ENCODE results near the gene UNC80.

UNC80 gene

DNA sequence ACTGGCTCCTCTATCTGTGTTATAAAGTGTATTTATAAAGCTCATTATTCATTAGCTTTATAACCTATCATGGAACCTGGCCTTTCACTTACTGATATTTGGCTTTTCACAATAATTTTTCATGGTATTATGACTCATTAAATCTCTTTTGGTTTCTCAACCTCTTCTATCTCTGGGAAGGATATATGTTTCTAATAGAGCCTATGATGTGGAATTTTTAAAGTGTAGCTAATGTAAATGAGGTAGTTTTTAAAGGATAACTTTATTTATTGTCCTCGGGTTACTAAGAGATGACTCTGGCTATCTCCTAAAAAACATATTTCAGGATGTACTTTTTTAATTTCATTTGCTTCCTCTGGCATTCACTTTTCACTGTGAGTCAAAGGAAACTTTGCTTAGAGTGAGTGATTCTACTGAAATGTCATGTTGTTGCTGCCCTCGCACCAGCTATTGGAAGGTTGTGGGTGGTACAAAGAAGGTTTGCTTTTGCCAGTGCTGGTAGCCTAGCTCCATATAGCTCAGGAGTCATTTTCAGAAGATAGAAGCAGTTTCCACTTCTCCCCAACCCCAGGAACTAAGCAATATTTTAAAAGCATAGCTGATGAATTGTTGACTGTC, 145.6 kb downstream of the UNC80 start:
- DNase-seq (ENCODE audit: low read depth) = no peak

- DNase-seq (ENCODE audit: low read depth) = no peak
Measured at GRCh38 chr2:209918251-209918650, 146.6 kb downstream of the UNC80 start.

DNA sequence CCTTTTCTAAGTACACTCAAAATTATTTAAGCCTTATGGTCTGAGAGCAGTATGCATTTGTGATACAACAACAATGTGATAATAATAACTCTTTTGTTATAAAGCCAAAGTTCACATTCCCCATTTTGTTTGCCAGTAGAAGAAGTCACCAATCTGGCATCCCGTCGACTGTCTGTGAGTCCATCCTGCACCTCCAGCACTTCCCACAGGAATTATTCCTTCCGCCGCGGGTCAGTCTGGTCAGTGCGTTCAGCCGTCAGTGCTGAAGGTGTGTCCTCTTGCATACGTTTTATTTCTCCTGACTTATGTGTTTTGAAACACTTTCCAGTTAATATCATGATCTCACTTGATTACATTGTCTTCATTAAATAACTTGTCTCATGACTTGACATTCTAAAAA, 150.5 kb downstream of the UNC80 start:
- DNase-seq (ENCODE audit: low read depth) = no peak

GRCh38 chr2:209929369-209929768, 157.7 kb downstream of the UNC80 start:
- DNase-seq (ENCODE audit: low read depth) = no peak

DNA sequence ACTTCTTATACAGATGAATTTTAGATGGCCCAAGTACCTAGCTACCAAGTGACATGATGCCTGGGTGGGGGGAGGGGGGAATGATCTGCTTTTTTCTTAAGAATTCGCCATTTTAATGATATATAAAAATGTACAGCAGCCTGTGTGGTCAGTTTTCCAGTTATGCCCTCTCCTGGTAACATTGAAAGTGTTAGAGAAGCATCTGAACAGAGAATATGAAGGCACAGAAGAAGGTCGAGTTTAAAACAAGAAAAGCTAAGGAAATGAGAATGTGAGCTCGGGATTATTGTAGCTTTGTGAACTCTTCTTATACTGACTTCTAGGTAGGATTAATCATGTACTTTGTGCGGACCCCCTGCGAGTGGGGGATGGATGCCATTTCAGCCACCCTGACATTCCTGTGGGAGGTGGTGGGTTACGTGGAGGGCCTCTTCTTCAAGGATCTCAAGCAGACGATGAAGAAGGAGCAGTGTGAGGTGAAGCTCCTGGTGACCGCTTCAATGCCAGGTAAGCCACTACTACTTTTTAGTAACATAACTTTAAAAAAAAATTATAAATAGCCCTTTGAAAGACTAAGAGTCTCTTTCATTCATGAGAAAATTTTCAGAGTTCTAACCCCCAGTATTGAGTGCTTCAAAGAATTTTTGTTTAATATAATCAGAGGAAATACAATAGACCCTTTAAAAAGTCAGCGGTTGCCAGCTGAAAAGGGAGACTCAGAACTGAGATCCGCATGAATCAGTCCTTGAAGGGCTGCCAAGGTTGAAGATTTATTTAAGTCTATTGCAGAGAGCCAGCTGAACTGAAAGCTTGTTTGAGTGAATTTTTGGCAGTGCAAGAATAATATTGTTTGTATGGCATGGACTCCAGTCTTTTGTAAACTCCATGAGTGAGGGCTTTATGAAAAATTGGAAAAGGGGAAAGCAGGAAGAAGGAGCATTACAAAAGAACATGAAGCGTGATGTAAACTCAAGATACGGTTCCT, 162.2 kb downstream of the UNC80 start:
- peak; percentile 82 for DNase-seq (ENCODE audit: low read depth)

DNA sequence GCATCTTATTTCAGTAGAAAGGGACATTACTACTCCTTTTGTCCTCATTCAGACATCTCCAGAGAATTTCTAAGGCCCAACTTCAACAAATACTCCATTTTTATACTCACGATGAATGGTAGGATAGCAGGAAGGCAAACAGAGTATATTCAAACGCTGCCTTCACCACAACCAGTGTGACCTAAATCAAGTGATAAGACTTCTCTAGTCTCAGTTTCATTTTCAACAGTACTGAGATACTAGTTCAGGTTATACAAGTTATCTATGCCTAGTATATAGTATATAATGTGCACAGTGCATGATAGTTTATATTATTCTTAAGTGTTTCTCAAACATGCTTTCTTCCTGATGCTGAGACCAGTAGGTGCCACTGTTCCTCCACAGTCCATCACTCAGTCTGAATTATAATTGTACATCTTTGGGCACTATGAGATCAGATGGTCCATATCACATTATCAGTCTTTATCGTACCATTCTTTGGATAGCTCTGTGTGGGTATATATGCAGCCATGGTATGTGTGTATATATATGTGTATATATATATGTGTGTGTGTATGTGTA, 164.6 kb downstream of the UNC80 start:
- no peak for DNase-seq (ENCODE audit: low read depth)

GRCh38 chr2:209937893-209938292, 166.3 kb downstream of the UNC80 start:
- no peak for DNase-seq (ENCODE audit: low read depth)

GRCh38 chr2:209938906-209939305, 167.3 kb downstream of the UNC80 start:
- DNase-seq (ENCODE audit: low read depth) = no peak

DNA sequence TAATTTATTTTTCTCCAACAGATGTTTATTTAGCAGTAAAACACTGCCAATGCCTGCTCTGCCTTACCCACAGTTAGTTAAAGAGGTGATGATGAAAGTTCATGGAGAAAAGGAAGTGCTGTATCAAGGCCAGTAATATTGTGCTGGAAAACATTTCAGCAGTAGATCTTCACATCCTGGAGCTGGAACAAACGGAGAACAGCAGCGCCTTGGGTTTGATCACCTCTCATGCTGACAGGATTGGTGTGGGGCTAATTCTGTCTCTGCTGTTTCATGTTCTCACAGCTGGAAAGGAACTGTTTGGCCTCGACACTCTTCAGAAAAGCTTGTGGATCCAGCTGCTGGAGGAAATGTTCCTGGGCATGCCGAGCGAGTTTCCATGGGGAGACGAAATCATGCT, 169.3 kb downstream of the UNC80 start:
- DNase-seq (ENCODE audit: low read depth) = no peak

DNA sequence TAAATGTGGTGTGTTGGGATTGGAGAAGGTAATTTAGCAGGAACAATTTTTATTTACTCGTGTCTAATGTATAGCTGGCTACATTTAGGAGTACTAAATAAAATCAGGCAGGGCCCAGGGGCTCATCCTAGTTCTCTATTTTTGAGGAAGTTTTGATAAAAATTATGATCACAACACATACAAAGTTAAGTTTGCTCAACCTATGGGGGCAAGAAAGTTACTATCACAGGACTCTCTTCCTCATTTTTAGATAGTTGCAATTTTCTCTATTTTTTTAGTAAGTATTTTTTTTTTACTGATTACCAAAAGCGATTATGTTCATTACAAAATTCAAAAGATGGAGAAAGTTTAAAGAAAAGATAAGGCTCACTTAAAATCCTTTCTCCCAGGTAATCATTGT, 170.8 kb downstream of the UNC80 start:
- no peak for DNase-seq (ENCODE audit: low read depth)

DNA sequence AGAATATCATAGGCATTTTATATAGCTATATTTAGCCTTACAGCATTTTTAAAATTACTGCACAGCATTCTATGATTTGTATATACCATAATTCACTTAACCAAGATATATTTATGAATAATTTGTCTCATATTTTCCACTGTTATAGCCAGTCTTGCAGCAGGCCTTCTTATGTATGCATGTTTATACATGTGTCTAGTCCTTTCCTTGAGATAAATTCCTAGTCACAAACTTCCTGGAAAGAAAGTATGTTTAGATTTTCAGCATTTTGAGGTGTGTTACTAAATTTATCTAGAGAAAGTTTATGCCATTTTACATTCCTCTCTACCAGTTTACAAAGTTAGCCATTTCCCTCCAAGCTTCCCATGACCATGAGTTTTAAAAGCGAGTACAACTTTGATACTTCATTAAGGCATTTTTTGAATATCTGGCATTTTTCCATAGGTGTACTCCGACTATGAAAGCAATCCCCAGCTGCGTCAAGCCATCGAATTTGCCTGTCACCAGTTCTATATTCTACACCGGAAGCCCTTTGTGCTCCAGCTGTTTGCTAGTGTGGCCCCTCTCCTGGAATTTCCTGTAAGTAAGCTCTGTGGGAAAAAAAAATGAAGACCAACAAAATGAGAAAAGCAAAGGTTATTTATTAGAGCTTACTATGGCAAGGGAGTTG, 171.4 kb downstream of the UNC80 start:
- DNase-seq (ENCODE audit: low read depth) = no peak

DNA sequence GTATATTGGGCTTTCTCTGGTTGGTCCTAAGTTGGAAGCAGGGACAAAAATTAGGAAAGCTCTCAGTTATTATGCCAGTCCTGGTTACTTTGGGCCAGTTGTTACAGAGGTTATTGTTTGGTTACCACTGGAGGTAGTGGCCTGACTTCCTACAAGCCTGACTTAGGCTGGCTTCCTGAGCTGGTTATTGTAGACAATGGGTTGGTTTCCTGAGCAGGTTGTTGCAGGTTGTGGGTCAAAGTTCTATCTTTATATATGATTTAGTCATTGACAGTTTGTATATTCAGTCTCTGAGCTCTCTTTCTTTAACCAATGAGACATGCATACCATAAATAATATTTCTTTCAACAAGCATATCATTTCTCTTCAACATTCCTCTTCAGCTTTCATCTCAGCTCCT, 172.1 kb downstream of the UNC80 start:
- no peak for DNase-seq (ENCODE audit: low read depth)

GRCh38 chr2:209946539-209946938, 174.9 kb downstream of the UNC80 start:
- no peak for DNase-seq (ENCODE audit: low read depth)

- DNase-seq (ENCODE audit: low read depth) = no peak
Measured at GRCh38 chr2:209956271-209956670, 184.6 kb downstream of the UNC80 start.

DNA sequence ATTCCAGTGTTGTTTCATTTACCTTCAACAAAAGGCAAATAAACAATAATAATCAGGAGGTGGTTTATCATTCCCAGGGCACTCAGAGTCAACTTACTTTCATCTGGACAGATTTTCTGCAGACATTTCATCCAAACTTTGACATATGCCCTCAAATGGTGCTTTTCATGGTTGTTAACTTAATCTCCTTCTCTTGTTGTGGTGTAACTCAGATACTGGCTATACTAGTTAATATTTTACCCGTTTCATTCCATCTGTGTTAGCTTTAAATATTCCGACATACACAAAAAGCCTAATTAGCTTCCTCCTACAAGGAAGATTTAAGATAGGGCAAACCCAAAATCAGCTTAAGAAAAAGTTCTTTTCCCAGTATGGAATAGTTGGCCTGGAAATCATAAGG, 186.4 kb downstream of the UNC80 start:
- no peak for DNase-seq (ENCODE audit: low read depth)

DNA sequence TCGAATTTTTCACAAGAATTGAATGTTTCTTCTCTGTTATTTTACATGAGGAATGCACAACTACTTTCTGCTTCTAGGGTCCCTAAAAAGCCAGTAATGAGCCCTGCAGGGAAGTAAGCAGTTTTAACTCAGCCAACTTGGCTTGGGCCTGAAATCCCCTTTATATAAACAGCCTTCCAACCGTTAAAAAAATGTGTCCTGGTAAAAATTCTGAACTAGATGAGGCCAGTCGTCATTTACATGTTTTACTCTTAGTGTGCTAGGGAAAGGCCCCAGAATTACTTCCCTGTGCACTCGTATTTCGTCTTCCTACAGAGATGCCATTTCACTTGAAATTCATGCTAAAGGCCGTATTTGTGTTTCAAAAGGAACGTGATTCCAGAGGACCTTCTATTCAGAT, 188.4 kb downstream of the UNC80 start:
- DNase-seq (ENCODE audit: low read depth) = no peak

DNA sequence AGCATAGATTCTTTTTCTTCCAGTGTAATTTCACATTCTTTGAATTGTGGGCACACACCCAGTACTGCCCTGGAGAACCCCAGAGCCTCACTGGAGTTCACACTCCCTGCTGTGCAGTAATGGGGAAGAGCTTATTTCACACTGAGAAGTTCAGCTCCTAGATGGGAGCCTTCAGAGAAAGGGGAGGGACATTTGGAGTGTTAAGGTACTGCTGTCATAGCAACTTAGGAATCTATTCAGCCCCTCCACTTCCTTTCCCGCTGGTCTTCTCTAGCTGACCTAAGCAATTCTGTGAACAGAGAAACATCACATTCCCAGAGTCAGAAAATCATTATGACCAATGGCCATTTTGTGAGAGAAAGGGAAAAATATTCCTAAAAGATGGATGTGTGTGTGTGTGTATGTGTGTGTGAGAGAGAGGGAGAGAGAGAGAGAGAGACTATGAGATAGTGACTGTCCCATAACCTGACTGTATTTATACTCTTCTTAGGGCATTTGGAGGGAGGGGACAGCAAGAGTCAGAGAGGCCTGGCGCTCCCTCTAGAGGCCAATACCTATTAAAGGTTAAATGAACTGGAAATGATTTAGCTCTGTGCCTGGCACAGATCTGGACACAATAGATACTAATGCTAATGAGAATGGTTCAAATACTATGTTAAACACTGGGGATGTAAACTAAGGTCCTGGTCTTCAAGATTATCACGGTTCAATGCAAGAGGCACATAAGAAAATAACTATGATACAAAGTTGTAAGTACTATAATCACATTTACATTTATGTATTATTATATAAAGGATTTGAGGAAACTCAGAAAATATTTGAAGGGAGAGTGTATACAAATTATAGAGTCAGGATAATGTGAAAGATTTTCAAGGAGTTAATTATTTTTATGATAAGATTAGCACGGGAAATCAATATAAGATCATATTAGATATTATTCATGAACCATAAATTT, 189.3 kb downstream of the UNC80 start:
- peak; percentile 21 for DNase-seq (ENCODE audit: low read depth)

DNA sequence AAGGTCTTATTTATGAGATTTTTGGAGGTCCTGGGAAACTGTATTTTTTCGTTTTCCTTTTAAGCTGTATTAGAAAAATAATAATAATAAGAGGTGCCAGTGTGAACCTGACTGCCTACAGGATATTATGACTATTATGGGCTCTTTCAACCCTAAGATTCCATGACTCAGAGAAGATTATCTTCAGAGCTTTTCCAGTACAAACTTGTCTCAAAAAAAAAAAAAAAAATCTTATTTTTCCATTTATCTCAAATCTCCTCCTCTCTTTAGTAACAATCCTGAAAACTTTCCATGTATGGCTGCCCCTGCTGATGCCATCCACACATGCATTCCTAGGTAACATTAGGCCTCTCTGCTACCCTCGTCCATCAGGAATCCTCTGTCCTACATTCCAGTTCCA, 194.1 kb downstream of the UNC80 start:
- DNase-seq (ENCODE audit: low read depth) = no peak

DNA sequence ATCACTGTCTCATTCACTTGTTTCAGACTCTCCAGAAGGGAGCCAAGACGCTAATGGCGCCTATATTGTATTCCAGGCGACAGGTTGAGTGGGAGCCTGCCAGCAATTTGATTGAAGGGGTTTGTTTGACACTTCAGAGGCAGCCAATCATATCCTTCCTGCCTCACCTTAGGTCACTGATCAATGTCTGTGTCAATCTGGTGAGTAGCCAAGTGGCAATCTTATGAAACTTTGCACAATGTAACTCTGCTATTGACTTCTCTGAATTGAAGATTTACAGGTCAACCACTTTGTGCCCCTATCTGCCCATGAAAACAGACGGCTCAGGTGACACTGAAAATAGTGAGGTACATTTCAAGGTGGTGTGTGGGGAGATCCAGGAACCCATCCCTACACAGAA, 198.1 kb downstream of the UNC80 start:
- DNase-seq (ENCODE audit: low read depth) = no peak

DNA sequence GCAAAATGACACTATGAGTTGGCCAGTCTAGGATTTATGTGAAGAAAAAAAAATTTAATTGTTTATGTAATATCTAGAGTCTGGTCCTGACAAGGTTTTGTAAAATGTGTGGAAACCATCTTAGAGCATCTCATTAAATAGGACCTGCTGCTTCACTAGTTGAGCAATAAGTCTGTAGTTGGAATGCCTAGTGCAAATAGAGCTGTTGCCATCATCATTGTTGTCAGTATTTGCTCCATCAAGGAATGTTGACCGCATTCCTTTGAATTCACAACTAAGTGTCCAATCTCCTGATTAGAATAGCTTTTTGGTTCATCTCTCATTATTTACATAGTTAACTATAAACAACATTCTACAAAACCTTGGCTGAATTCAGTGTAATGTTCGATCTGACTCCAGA, 198.6 kb downstream of the UNC80 start:
- DNase-seq (ENCODE audit: low read depth) = no peak

DNA sequence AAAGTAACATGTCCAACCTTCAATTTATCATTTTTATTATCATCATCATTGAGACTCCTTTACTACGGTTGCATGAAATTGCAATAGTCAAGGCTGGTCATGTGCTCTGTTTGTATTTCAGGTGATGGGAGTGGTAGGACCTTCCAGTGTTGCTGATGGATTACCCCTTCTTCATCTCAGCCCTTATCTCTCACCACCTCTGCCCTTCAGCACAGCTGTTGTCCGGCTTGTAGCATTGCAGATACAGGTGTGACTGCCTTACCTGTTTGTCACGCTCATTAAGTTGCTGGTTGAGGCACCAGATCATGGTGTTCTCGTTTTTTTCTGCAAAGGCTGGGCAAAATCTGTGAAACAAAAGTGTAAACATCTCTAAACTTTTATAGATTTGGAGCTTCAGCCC, 199.1 kb downstream of the UNC80 start:
- DNase-seq (ENCODE audit: low read depth) = no peak

- no peak for DNase-seq (ENCODE audit: low read depth)
Measured at GRCh38 chr2:209973328-209973727, 201.7 kb downstream of the UNC80 start.

All from stromal cell of bone marrow (primary cell).